H9 (cell line): ENCODE results near the gene SDK2. TPM values are rescaled to one million over a fixed set of nuclear protein-coding genes. Genes with fewer than 3 reads are reported as not detected.

Experiments used
- DNase-seq: peaks from one replicate; pipeline ENCODE4 v3.0.0-alpha.2; 2017
- H2AFZ ChIP-seq: one replicate; pipeline ENCODE4 v1.6.1; 2013; ENCODE audit warnings: mild to moderate bottlenecking, low read length, control low read depth, moderate library complexity
- H2AK5ac ChIP-seq: 2 replicates; pipeline ENCODE4 v1.6.1; 2013; ENCODE audit warnings: low read length, control low read depth, mixed read lengths; ENCODE audit not compliant: insufficient read length
- H2BK120ac ChIP-seq: one replicate; pipeline ENCODE4 v1.6.1; 2013; ENCODE audit warnings: low read depth, mild to moderate bottlenecking, low read length, control low read depth, inconsistent platforms; ENCODE audit not compliant: poor library complexity, severe bottlenecking
- H2BK12ac ChIP-seq: 2 replicates; pipeline ENCODE4 v1.6.1; 2013; ENCODE audit warnings: low read length, control low read depth, mixed read lengths, low read depth; ENCODE audit not compliant: insufficient read length
- H2BK15ac ChIP-seq: 2 replicates; pipeline ENCODE4 v1.6.1; 2013; ENCODE audit warnings: low read depth, low read length, control low read depth
- H2BK20ac ChIP-seq: one replicate; pipeline ENCODE4 v1.6.1; 2013; ENCODE audit warnings: low read depth, mild to moderate bottlenecking, low read length, control low read depth, inconsistent platforms; ENCODE audit not compliant: poor library complexity, severe bottlenecking
- H2BK5ac ChIP-seq: 2 replicates; pipeline ENCODE4 v1.6.1; 2013; ENCODE audit warnings: low read length, control low read depth, mixed read lengths; ENCODE audit not compliant: insufficient read length
- H3K14ac ChIP-seq: 2 replicates; pipeline ENCODE4 v1.6.1; 2013; ENCODE audit warnings: low read length, control low read depth; ENCODE audit not compliant: insufficient read depth
- H3K18ac ChIP-seq: 2 replicates; pipeline ENCODE4 v1.6.1; 2013; ENCODE audit warnings: low read depth, mild to moderate bottlenecking, mixed read lengths, low read length, control low read depth; ENCODE audit not compliant: insufficient read length
- H3K23ac ChIP-seq: 2 replicates; pipeline ENCODE4 v1.6.1; 2013; ENCODE audit warnings: low read length, control low read depth, mixed read lengths, low read depth; ENCODE audit not compliant: insufficient read length
- H3K23me2 ChIP-seq: 2 replicates; pipeline ENCODE4 v1.6.1; 2013; ENCODE audit warnings: low read depth, mild to moderate bottlenecking, mixed read lengths, low read length, control low read depth; ENCODE audit not compliant: insufficient read length, poor library complexity, severe bottlenecking
- H3K27ac ChIP-seq: 2 replicates; pipeline ENCODE4 v1.5.1; 2013; ENCODE audit warnings: low read length, control low read depth, mixed read lengths, low read depth; ENCODE audit not compliant: insufficient read length
- H3K27me3 ChIP-seq: 2 replicates; pipeline ENCODE4 v1.6.1; 2013; ENCODE audit warnings: low read length, control low read depth, inconsistent platforms; ENCODE audit not compliant: insufficient read depth
- H3K4ac ChIP-seq: 2 replicates; pipeline ENCODE4 v1.6.1; 2013; ENCODE audit warnings: low read depth, mild to moderate bottlenecking, control low read depth, inconsistent platforms, low read length, moderate library complexity
- H3K4me1 ChIP-seq: 2 replicates; pipeline ENCODE4 v1.6.1; 2013; ENCODE audit warnings: low read length, control low read depth, inconsistent platforms; ENCODE audit not compliant: insufficient read depth
- H3K4me2 ChIP-seq: 2 replicates; pipeline ENCODE4 v1.6.1; 2013; ENCODE audit warnings: low read length, control low read depth, mixed read lengths; ENCODE audit not compliant: insufficient read length, insufficient read depth
- H3K56ac ChIP-seq: 2 replicates; pipeline ENCODE4 v1.6.1; 2013; ENCODE audit warnings: low read depth, mild to moderate bottlenecking, mixed read lengths, low read length, control low read depth; ENCODE audit not compliant: insufficient read length
- H3K79me1 ChIP-seq: 2 replicates; pipeline ENCODE4 v1.6.1; 2013; ENCODE audit warnings: low read depth, mild to moderate bottlenecking, moderate library complexity, low read length, control low read depth, inconsistent platforms; ENCODE audit not compliant: insufficient read depth, poor library complexity, severe bottlenecking
- H3K79me2 ChIP-seq: 2 replicates; pipeline ENCODE4 v1.6.1; 2013; ENCODE audit warnings: low read length, control low read depth, inconsistent platforms; ENCODE audit not compliant: insufficient read depth
- H3K9ac ChIP-seq: 2 replicates; pipeline ENCODE4 v1.6.1; 2013; ENCODE audit warnings: low read length, control low read depth, mixed read lengths; ENCODE audit not compliant: insufficient read length; ENCODE audit errors: extremely low read depth
- H3K9me3 ChIP-seq: one replicate; pipeline ENCODE4 v1.6.1; 2013; ENCODE audit warnings: low read depth, low read length, inconsistent platforms; ENCODE audit not compliant: control insufficient read depth
- H3T11ph ChIP-seq: one replicate; pipeline ENCODE4 v1.6.1; 2013; ENCODE audit warnings: mild to moderate bottlenecking, low read length, control low read depth, inconsistent platforms
- H4K20me1 ChIP-seq: one replicate; pipeline ENCODE4 v1.6.1; 2013; ENCODE audit not compliant: control insufficient read depth, insufficient read length, insufficient read depth
- H4K5ac ChIP-seq: 2 replicates; pipeline ENCODE4 v1.6.1; 2013; ENCODE audit warnings: low read depth, mild to moderate bottlenecking, mixed read lengths, low read length, control low read depth; ENCODE audit not compliant: insufficient read length
- H4K8ac ChIP-seq: replicated peaks from 2 replicates; pipeline ENCODE4 v1.6.1; 2013; ENCODE audit warnings: low read length, control low read depth, mixed read lengths, low read depth; ENCODE audit not compliant: insufficient read length
- H4K91ac ChIP-seq: 2 replicates; pipeline ENCODE4 v1.6.1; 2013; ENCODE audit warnings: low read depth, mild to moderate bottlenecking, moderate library complexity, mixed read lengths, low read length, control low read depth; ENCODE audit not compliant: insufficient read length
- H3K27ac Mint-ChIP-seq, 3 experiments: 2 replicates in 2 of 3; 3 replicates in 1 of 3; pipeline ENCODE4 v1.8.0; 2020 to 2021; ENCODE audit warnings: mixed read lengths in 3 of 3, mild to moderate bottlenecking in 1 of 3, moderate library complexity in 1 of 3
- H3K27me3 Mint-ChIP-seq: 2 replicates; pipeline ENCODE4 v1.8.0; 2021; ENCODE audit warnings: low read depth, mild to moderate bottlenecking, moderate library complexity, mixed read lengths
- H3K36me3 Mint-ChIP-seq, 3 experiments: 2 replicates in 2 of 3; 3 replicates in 1 of 3; pipeline ENCODE4 v1.8.0; 2020 to 2021; ENCODE audit warnings: low read depth in 3 of 3, mixed read lengths in 3 of 3; ENCODE audit not compliant: insufficient read depth in 1 of 3
- H3K4me1 Mint-ChIP-seq, 2 experiments: 2 replicates each; pipeline ENCODE4 v1.8.0; 2020; ENCODE audit warnings: mixed read lengths in 2 of 2
- H3K4me3 Mint-ChIP-seq, 2 experiments: 2 replicates in 1 of 2; 3 replicates in 1 of 2; pipeline ENCODE4 v1.8.0; 2020 to 2021; ENCODE audit warnings: mild to moderate bottlenecking in 2 of 2, mixed read lengths in 2 of 2, moderate library complexity in 1 of 2
- H3K9me3 Mint-ChIP-seq, 2 experiments: 2 replicates in 1 of 2; 3 replicates in 1 of 2; pipeline ENCODE4 v1.8.0; 2020; ENCODE audit warnings: mild to moderate bottlenecking in 2 of 2, mixed read lengths in 2 of 2, moderate library complexity in 1 of 2
- WGBS: extraction: QIAGEN DNeasy Blood & Tissue Kit; methylation state at CpG from one replicate; pipeline ENCODE4 v1.1.7; 2013; ENCODE audit warnings: missing lambda C conversion rate, low lambda C conversion rate, mixed read lengths; ENCODE audit not compliant: insufficient read length; ENCODE audit errors: extremely low coverage; 5-methylcytosine and 5-hydroxymethylcytosine counted together
- total RNA-seq: library from RNA; stranded (reverse); gene quantifications from 2 replicates; pipeline ENCODE4 v1.2.1, GENCODE V29; 2021
- TF ChIP-seq, protein P1 (sequence below): fragments of 200-600 bp; sonication (generic); conservative IDR thresholded peaks from 3 replicates; pipeline ENCODE4 v1.8.0; 2021; ENCODE audit warnings: antibody characterized with exemption, mild to moderate bottlenecking

SDK2 gene
- total RNA-seq, 1 experiment from 2014 or later = 9.1 TPM

DNA sequence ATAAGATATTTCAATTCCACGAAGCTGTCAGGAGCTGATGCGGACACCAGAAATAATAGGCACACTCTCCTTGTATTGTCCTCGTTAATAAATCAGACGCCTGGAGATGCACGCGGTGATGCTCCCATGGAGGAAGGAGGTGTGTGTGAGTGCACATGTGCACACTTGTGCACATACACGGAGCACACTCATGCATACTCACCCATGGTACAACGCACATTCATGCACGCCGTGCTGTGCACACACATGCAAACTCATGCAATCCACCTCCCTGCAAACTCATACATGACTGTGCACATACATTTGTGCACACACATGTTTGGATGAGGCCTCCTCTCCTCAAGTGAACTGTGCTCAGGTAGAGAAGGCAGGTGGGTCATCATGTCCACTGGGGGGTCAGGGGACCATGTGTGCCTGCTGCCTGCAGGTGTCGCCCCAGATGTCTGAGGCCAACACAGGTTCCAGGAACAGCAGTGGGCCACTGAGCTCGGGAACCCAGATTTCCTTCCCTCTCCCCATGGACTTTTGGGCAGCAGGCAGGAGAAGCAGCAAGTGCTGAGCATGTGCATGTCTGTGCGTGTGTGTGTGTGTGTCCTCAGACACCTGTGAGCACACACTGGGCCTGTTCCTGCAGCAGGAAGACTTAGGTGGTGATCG, 165.3 kb downstream of the SDK2 start:
- DNase-seq = peak; percentile 81

More for the DNA sequence above, 165.3 kb downstream of the SDK2 start:
- H3K18ac ChIP-seq = no peak overlapping the region
- H3K4me2 ChIP-seq = no peak overlapping the region
- H4K20me1 ChIP-seq = no peaks in the 10 kb centered on the region
- no peaks in the 10 kb centered on the region for H3K36me3 Mint-ChIP-seq
- H2AFZ ChIP-seq = no peak overlapping the region
- H2BK12ac ChIP-seq = no peak overlapping the region
- H3K4me1 Mint-ChIP-seq = peaks cover 20 to 37% of the 10 kb centered on the region in 2 experiments
- no peaks in the 10 kb centered on the region for H3K9me3 Mint-ChIP-seq
- H2BK120ac ChIP-seq = no peak overlapping the region
- H3K14ac ChIP-seq = no peak overlapping the region
- peak overlapping the region in 1 of 3 experiments; percentile 27; a peak in 2 of 7 replicates for H3K27ac Mint-ChIP-seq
- H4K8ac ChIP-seq = no peak overlapping the region
- no peaks in the 10 kb centered on the region; the same call in 1 of the 2 replicates for H3K27me3 Mint-ChIP-seq
- H2BK20ac ChIP-seq = no peak overlapping the region
- H3K56ac ChIP-seq = no peak overlapping the region
- peaks cover 3% of the 10 kb centered on the region; the same call in 1 of the 2 replicates for H3K4me1 ChIP-seq
- no peak overlapping the region; a peak in 2 of 5 replicates for H3K4me3 Mint-ChIP-seq
- H3K23me2 ChIP-seq = no peaks in the 10 kb centered on the region
- TF ChIP-seq, protein P1, sequence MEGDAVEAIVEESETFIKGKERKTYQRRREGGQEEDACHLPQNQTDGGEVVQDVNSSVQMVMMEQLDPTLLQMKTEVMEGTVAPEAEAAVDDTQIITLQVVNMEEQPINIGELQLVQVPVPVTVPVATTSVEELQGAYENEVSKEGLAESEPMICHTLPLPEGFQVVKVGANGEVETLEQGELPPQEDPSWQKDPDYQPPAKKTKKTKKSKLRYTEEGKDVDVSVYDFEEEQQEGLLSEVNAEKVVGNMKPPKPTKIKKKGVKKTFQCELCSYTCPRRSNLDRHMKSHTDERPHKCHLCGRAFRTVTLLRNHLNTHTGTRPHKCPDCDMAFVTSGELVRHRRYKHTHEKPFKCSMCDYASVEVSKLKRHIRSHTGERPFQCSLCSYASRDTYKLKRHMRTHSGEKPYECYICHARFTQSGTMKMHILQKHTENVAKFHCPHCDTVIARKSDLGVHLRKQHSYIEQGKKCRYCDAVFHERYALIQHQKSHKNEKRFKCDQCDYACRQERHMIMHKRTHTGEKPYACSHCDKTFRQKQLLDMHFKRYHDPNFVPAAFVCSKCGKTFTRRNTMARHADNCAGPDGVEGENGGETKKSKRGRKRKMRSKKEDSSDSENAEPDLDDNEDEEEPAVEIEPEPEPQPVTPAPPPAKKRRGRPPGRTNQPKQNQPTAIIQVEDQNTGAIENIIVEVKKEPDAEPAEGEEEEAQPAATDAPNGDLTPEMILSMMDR = peak; percentile 67
- H2AK5ac ChIP-seq = no peak overlapping the region
- no peak overlapping the region for H4K5ac ChIP-seq
- no peak overlapping the region for H3K4ac ChIP-seq
- no peak overlapping the region for H3T11ph ChIP-seq
- H2BK5ac ChIP-seq = no peak overlapping the region
- no peak overlapping the region for H3K23ac ChIP-seq
- no peak overlapping the region for H3K27ac ChIP-seq
- no peaks in the 10 kb centered on the region for H3K79me2 ChIP-seq
- no peaks in the 10 kb centered on the region for H3K79me1 ChIP-seq
- no peaks in the 10 kb centered on the region for H3K27me3 ChIP-seq
- WGBS = no CpG with 5 or more reads among the region's 14 CpGs
- H3K9me3 ChIP-seq = no peaks in the 10 kb centered on the region
- H3K9ac ChIP-seq = no peak overlapping the region
- no peak overlapping the region for H2BK15ac ChIP-seq
- no peak overlapping the region for H4K91ac ChIP-seq
